Tibial nerve (tissue), 4 donors: ENCODE data around the gene LRP3. TPM values are rescaled to one million over a fixed set of nuclear protein-coding genes. Genes with fewer than 3 reads are reported as not detected.

Source experiments
- total RNA-seq, 4 donors: library from RNA; depleted of rRNA; stranded (reverse); fragments of >200 nt; gene quantifications; one replicate each; pipeline ENCODE4 v1.1.0, GENCODE V29; 2016

Gene LRP3
- total RNA-seq, 4 donors from 2014 or later = 19.0 to 39.0 (median 30.2) TPM

Other genes with a start within 250 kb of the LRP3 start
- gene CEP89, start 222.4 kb upstream of the LRP3 start, total RNA-seq = 10 to 100 TPM; 12.6 to 28.5 (median 13.2) TPM
- gene FAAP24, start 222.1 kb upstream of the LRP3 start, total RNA-seq = 1 to 10 TPM in 2 of 4 donors, under 1 TPM in 1, not detected in 1; 0.90 to 5.3 (median 2.1) TPM
- gene RHPN2, start 129.4 kb upstream of the LRP3 start, total RNA-seq = 1 to 10 TPM; 4.0 to 9.6 (median 6.4) TPM
- 10 to 100 TPM in 3 of 4 donors, 1 to 10 TPM in 1; 6.6 to 32.1 (median 10.6) TPM for gene GPATCH1, start 113.1 kb upstream of the LRP3 start, total RNA-seq
- gene WDR88, start 62.2 kb upstream of the LRP3 start, total RNA-seq = not detected
- gene SLC7A10, start 31.5 kb downstream of the LRP3 start, total RNA-seq = 10 to 100 TPM in 3 of 4 donors, 1 to 10 TPM in 1; 4.3 to 25.8 (median 13.2) TPM
- gene CEBPA, start 108.2 kb downstream of the LRP3 start, total RNA-seq = 100 to 1,000 TPM in 1 of 4 donors, 10 to 100 TPM in 3; 33.9 to 204 (median 65.4) TPM
- 10 to 100 TPM; 15.5 to 18.6 (median 16.7) TPM for gene CEBPG, start 179.4 kb downstream of the LRP3 start, total RNA-seq